ENCODE data around the gene SRSF9. TPM values are rescaled to one million over a fixed set of nuclear protein-coding genes. Genes with fewer than 3 reads are reported as not detected.
"Not testable (repeated sequence)": the region's sequence is repeated elsewhere in the genome, so short reads cannot be mapped to it uniquely, and the experiment has no call there.

The SRSF9 gene
- total RNA-seq (2014; rRNA removed; shearing (Covaris generic)): 199 and 263 TPM in 2 replicates

- peaks cover 11% of the 10 kb centered on the region for H3K4me1 ChIP-seq (replicated peaks)
- peak within 1 kb of the TSS; percentile 100 for H3K4me3 ChIP-seq
- H3K27me3 ChIP-seq (replicated peaks): no peaks in the 10 kb centered on the region
- H3K9me3 ChIP-seq (replicated peaks): no peaks in the 10 kb centered on the region
- DNase-seq (ENCODE audit: low read depth in 1 of 2, low spot score in 2 of 2): peak; percentile 90 to 95
- peak within 1 kb of the TSS; percentile 65 for H3K27ac ChIP-seq
- H3K36me3 ChIP-seq: peaks cover 45% of the 10 kb centered on the region
Measured at GRCh38 chr12:120469450-120470149, at the start of gene SRSF9. Gene SRSF9 (minus strand): TSS chr12:120469748. CDS start chr12:120469609, 139 bp downstream.

- H3K4me3 ChIP-seq; H3K27me3 ChIP-seq (replicated peaks); H3K9me3 ChIP-seq (replicated peaks); H3K27ac ChIP-seq; DNase-seq (ENCODE audit: low read depth in 1 of 2, low spot score in 2 of 2); H3K4me1 ChIP-seq (replicated peaks): not testable (repeated sequence)
- H3K36me3 ChIP-seq: peaks cover 31% of the 10 kb centered on the region
Measured at GRCh38 chr12:120519324-120519723, 49.8 kb upstream of the SRSF9 start.

- H3K36me3 ChIP-seq: peaks cover 35% of the 10 kb centered on the region
- no peaks in the 10 kb centered on the region for H3K4me1 ChIP-seq (replicated peaks)
- no peaks in the 10 kb centered on the region for H3K9me3 ChIP-seq (replicated peaks)
- H3K27me3 ChIP-seq (replicated peaks): no peaks in the 10 kb centered on the region
- H3K4me3 ChIP-seq: no peak overlapping the region
- H3K27ac ChIP-seq: no peak overlapping the region
- no peak for DNase-seq (ENCODE audit: low read depth in 1 of 2, low spot score in 2 of 2)
Measured at GRCh38 chr12:120515496-120515895, 45.9 kb upstream of the SRSF9 start.

- Histone ChIP-seq H3K4me1 (replicated peaks) (no peaks in the 10 kb centered on the region), H3K9me3 (replicated peaks) (no peaks in the 10 kb centered on the region), H3K27ac (no peak overlapping the region), H3K27me3 (replicated peaks) (no peaks in the 10 kb centered on the region), H3K4me3 (no peak overlapping the region), H3K36me3 (peaks cover 45% of the 10 kb centered on the region)
- no peak for DNase-seq (ENCODE audit: low read depth in 1 of 2, low spot score in 2 of 2)
Measured at GRCh38 chr12:120514002-120514401, 44.5 kb upstream of the SRSF9 start.

GRCh38 chr12:120508537-120508936 lies 39.0 kb upstream of the SRSF9 start:
- no peak overlapping the region for H3K27ac ChIP-seq
- peaks cover 41% of the 10 kb centered on the region for H3K36me3 ChIP-seq
- H3K9me3 ChIP-seq (replicated peaks): no peaks in the 10 kb centered on the region
- no peaks in the 10 kb centered on the region for H3K27me3 ChIP-seq (replicated peaks)
- no peak overlapping the region for H3K4me3 ChIP-seq
- DNase-seq (ENCODE audit: low read depth in 1 of 2, low spot score in 2 of 2): no peak
- H3K4me1 ChIP-seq (replicated peaks): no peaks in the 10 kb centered on the region

GRCh38 chr12:120504587-120504986 lies 35.0 kb upstream of the SRSF9 start:
- H3K4me3 ChIP-seq: no peak overlapping the region
- no peak overlapping the region for H3K27ac ChIP-seq
- no peaks in the 10 kb centered on the region for H3K4me1 ChIP-seq (replicated peaks)
- no peak for DNase-seq (ENCODE audit: low read depth in 1 of 2, low spot score in 2 of 2)
- no peaks in the 10 kb centered on the region for H3K9me3 ChIP-seq (replicated peaks)
- peaks cover 40% of the 10 kb centered on the region for H3K36me3 ChIP-seq
- no peaks in the 10 kb centered on the region for H3K27me3 ChIP-seq (replicated peaks)

GRCh38 chr12:120500581-120500980 lies 31.0 kb upstream of the SRSF9 start:
- Histone ChIP-seq H3K4me1 (replicated peaks) (peaks cover 10% of the 10 kb centered on the region; the same call in 1 of the 2 replicates), H3K4me3 (no peak overlapping the region), H3K27ac (no peak overlapping the region), H3K36me3 (peaks cover 54% of the 10 kb centered on the region), H3K9me3 (replicated peaks) (no peaks in the 10 kb centered on the region), H3K27me3 (replicated peaks) (no peaks in the 10 kb centered on the region)
- DNase-seq (ENCODE audit: low read depth in 1 of 2, low spot score in 2 of 2): no peak

GRCh38 chr12:120498870-120499515 lies 29.4 kb upstream of the SRSF9 start:
- Histone ChIP-seq H3K9me3 (replicated peaks) (no peaks in the 10 kb centered on the region), H3K36me3 (peaks cover 49% of the 10 kb centered on the region), H3K27me3 (replicated peaks) (no peaks in the 10 kb centered on the region), H3K27ac (no peak overlapping the region), H3K4me1 (replicated peaks) (peaks cover 16% of the 10 kb centered on the region; the same call in 1 of the 2 replicates), H3K4me3 (no peak overlapping the region)
- DNase-seq (ENCODE audit: low read depth in 1 of 2, low spot score in 2 of 2): no peak

GRCh38 chr12:120497524-120498150 lies 28.1 kb upstream of the SRSF9 start:
- Histone ChIP-seq H3K9me3 (replicated peaks) (no peaks in the 10 kb centered on the region), H3K4me3 (peak overlapping the region; percentile 57), H3K27ac (no peak overlapping the region), H3K36me3 (peaks cover 40% of the 10 kb centered on the region), H3K4me1 (replicated peaks) (peaks cover 16% of the 10 kb centered on the region; the same call in 1 of the 2 replicates), H3K27me3 (replicated peaks) (no peaks in the 10 kb centered on the region)
- DNase-seq (ENCODE audit: low read depth in 1 of 2, low spot score in 2 of 2): no peak

GRCh38 chr12:120496413-120497340 lies 27.1 kb upstream of the SRSF9 start:
- Histone ChIP-seq H3K27me3 (replicated peaks) (no peaks in the 10 kb centered on the region), H3K9me3 (replicated peaks) (no peaks in the 10 kb centered on the region), H3K4me3 (peak overlapping the region; percentile 57), H3K27ac (peak overlapping the region; percentile 26), H3K4me1 (replicated peaks) (peaks cover 16% of the 10 kb centered on the region; the same call in 1 of the 2 replicates), H3K36me3 (peaks cover 40% of the 10 kb centered on the region)
- DNase-seq (ENCODE audit: low read depth in 1 of 2, low spot score in 2 of 2): peak; percentile 58 to 62

- DNase-seq (ENCODE audit: low read depth in 1 of 2, low spot score in 2 of 2): peak; percentile 94 to 96
- peak within 1 kb of the TSS; percentile 40 for H3K27ac ChIP-seq
- peaks cover 38% of the 10 kb centered on the region for H3K36me3 ChIP-seq
- H3K4me3 ChIP-seq: peak within 1 kb of the TSS; percentile 57
- H3K9me3 ChIP-seq (replicated peaks): no peaks in the 10 kb centered on the region
- H3K4me1 ChIP-seq (replicated peaks): peaks cover 16% of the 10 kb centered on the region; the same call in 1 of the 2 replicates
- H3K27me3 ChIP-seq (replicated peaks): no peaks in the 10 kb centered on the region
Measured at GRCh38 chr12:120495731-120496412, 26.3 kb upstream of the SRSF9 start, which contains the start of gene DYNLL1. Gene DYNLL1 (plus strand): TSS chr12:120496113. CDS start chr12:120496422, 309 bp downstream.

GRCh38 chr12:120495186-120495730 lies 25.7 kb upstream of the SRSF9 start:
- Histone ChIP-seq H3K4me1 (replicated peaks) (peaks cover 16% of the 10 kb centered on the region; the same call in 1 of the 2 replicates), H3K27ac (peak overlapping the region; percentile 40), H3K4me3 (peak overlapping the region; percentile 57), H3K9me3 (replicated peaks) (no peaks in the 10 kb centered on the region), H3K27me3 (replicated peaks) (no peaks in the 10 kb centered on the region), H3K36me3 (peaks cover 32% of the 10 kb centered on the region)
- DNase-seq (ENCODE audit: low read depth in 1 of 2, low spot score in 2 of 2): peak in 1 of 2 experiments; percentile 8

All from SJSA1 (cell line).